CD4-positive, alpha-beta memory T cell (primary cell): ENCODE data around the gene SUGCT. TPM values are rescaled to one million over a fixed set of nuclear protein-coding genes. Genes with fewer than 3 reads are reported as not detected.

Experiments used
- CTCF ChIA-PET: fragments of 350-600 bp; sonication (Branson Sonifier 250); formaldehyde crosslinking; loops from one replicate; lab custom pipeline; 2021; ENCODE audit warnings: inconsistent platforms; ENCODE audit not compliant: partially characterized antibody; lab: Charles Lee
- POLR2A ChIA-PET: fragments of 350-600 bp; sonication (Branson Sonifier 250); formaldehyde crosslinking; loops from one replicate; lab custom pipeline; 2021; ENCODE audit not compliant: partially characterized antibody; lab: Charles Lee
- DNase-seq, 5 donors: peaks; one replicate each; pipeline versions ENCODE4 v3.0.0 to v3.0.0-alpha.2; 2020 to 2022; ENCODE audit warnings: mixed read lengths in 1 of 5
- H3K27ac ChIP-seq: one replicate; pipeline ENCODE4 v1.7.0; 2013; ENCODE audit warnings: low read depth, low read length
- H3K27me3 ChIP-seq: 2 replicates; pipeline ENCODE4 v1.7.0; 2013; ENCODE audit warnings: mild to moderate bottlenecking, low read length, moderate library complexity; ENCODE audit not compliant: insufficient read depth
- H3K36me3 ChIP-seq: 2 replicates; pipeline ENCODE4 v1.7.0; 2013; ENCODE audit warnings: mild to moderate bottlenecking, low read length, moderate library complexity; ENCODE audit not compliant: insufficient read depth
- H3K4me1 ChIP-seq: 2 replicates; pipeline ENCODE4 v1.7.0; 2013; ENCODE audit warnings: mild to moderate bottlenecking, low read length, moderate library complexity; ENCODE audit not compliant: insufficient read depth
- H3K4me3 ChIP-seq, 2 donors: one replicate each; pipeline ENCODE4 v1.7.0; 2013; ENCODE audit warnings: low read length in 2 of 2, mild to moderate bottlenecking in 1 of 2
- H3K9me3 ChIP-seq, 2 donors: one replicate each; pipeline ENCODE4 v1.7.0; 2013; ENCODE audit warnings: low read length in 2 of 2, control low read depth in 1 of 2; ENCODE audit not compliant: control insufficient read depth in 1 of 2
- H3K27ac Mint-ChIP-seq, 7 donors: one replicate each; pipeline ENCODE4 v1.8.0; 2020 to 2021; ENCODE audit warnings: mixed read lengths in 7 of 7, mild to moderate bottlenecking in 6 of 7, inconsistent platforms in 3 of 7, moderate library complexity in 3 of 7
- H3K27me3 Mint-ChIP-seq, 2 donors: one replicate each; pipeline ENCODE4 v1.8.0; 2020 to 2021; ENCODE audit warnings: mixed read lengths in 2 of 2
- H3K36me3 Mint-ChIP-seq, 2 donors: one replicate each; pipeline ENCODE4 v1.8.0; 2020 to 2021; ENCODE audit warnings: mixed read lengths in 2 of 2, inconsistent platforms in 1 of 2, mild to moderate bottlenecking in 1 of 2
- H3K4me1 Mint-ChIP-seq, 4 donors: one replicate each; pipeline ENCODE4 v1.8.0; 2020 to 2021; ENCODE audit warnings: mixed read lengths in 4 of 4, mild to moderate bottlenecking in 1 of 4
- H3K4me3 Mint-ChIP-seq, 8 donors: one replicate each; pipeline ENCODE4 v1.8.0; 2020 to 2021; ENCODE audit warnings: mixed read lengths in 8 of 8, mild to moderate bottlenecking in 7 of 8, moderate library complexity in 6 of 8, inconsistent platforms in 3 of 8
- H3K9me3 Mint-ChIP-seq, 8 donors: one replicate each; pipeline ENCODE4 v1.8.0; 2020 to 2021; ENCODE audit warnings: mixed read lengths in 8 of 8, mild to moderate bottlenecking in 5 of 8, inconsistent platforms in 3 of 8, moderate library complexity in 1 of 8
- intact Hi-C: fragments of 100-400 bp; cut with micrococcal nuclease; formaldehyde crosslinking; loops from one replicate; pipeline ENCODE4 v1.15.1; 2023
- polyA plus RNA-seq, 2 donors: library from polyadenylated mRNA; unstranded; fragments of 300-500 nt; fragmentation: Illumina TruSeq; gene quantifications; one replicate each; pipeline ENCODE4 v1.2.3, GENCODE V29; 2021
- total RNA-seq, 2 experiments: library from RNA; stranded (reverse); gene quantifications; one replicate each; pipeline ENCODE4 v1.2.3, GENCODE V29; 2021

SUGCT gene
- total and polyA plus RNA-seq, 4 experiments from 2014 or later: 0.41 to 4.4 (median 1.2) TPM

- H3K27me3 Mint-ChIP-seq: no peaks in the 10 kb centered on the region
- POLR2A ChIA-PET: no interaction called here
- H3K4me3 Mint-ChIP-seq: no peak overlapping the region
- no peak for DNase-seq
- no peaks in the 10 kb centered on the region for H3K4me1 Mint-ChIP-seq
- Histone ChIP-seq H3K36me3 (no peaks in the 10 kb centered on the region), H3K4me1 (no peaks in the 10 kb centered on the region), H3K4me3 (no peak overlapping the region), H3K27me3 (no peaks in the 10 kb centered on the region), H3K27ac (no peak overlapping the region), H3K9me3 (peaks cover 0 to 4% of the 10 kb centered on the region in 2 donors)
- no peak overlapping the region for H3K27ac Mint-ChIP-seq
- peaks cover 2 to 14% (median 4%) of the 10 kb centered on the region in 8 donors for H3K9me3 Mint-ChIP-seq
- CTCF ChIA-PET: no interaction called here
- H3K36me3 Mint-ChIP-seq: no peaks in the 10 kb centered on the region
- intact Hi-C loops: no loop called here
Measured at GRCh38 chr7:40542982-40543741, 408.4 kb downstream of the SUGCT start.

GRCh38 chr7:40544221-40544723 lies 409.5 kb downstream of the SUGCT start:
- Histone ChIP-seq H3K4me1 (no peaks in the 10 kb centered on the region), H3K27ac (no peak overlapping the region), H3K9me3 (peaks cover 0 to 4% of the 10 kb centered on the region in 2 donors), H3K4me3 (no peak overlapping the region), H3K27me3 (no peaks in the 10 kb centered on the region), H3K36me3 (no peaks in the 10 kb centered on the region)
- Mint-ChIP-seq H3K27me3 (no peaks in the 10 kb centered on the region), H3K4me1 (no peaks in the 10 kb centered on the region), H3K9me3 (peaks cover 2 to 11% (median 6%) of the 10 kb centered on the region in 8 donors), H3K36me3 (no peaks in the 10 kb centered on the region), H3K27ac (no peak overlapping the region), H3K4me3 (no peak overlapping the region)
- intact Hi-C loops: no loop called here
- POLR2A ChIA-PET: no interaction called here
- CTCF ChIA-PET: no interaction called here
- no peak for DNase-seq

GRCh38 chr7:40544871-40545303 lies 410.1 kb downstream of the SUGCT start:
- Mint-ChIP-seq H3K36me3 (no peaks in the 10 kb centered on the region), H3K4me3 (no peak overlapping the region), H3K27me3 (no peaks in the 10 kb centered on the region), H3K27ac (no peak overlapping the region), H3K9me3 (peaks cover 2 to 11% (median 4%) of the 10 kb centered on the region in 8 donors), H3K4me1 (no peaks in the 10 kb centered on the region)
- Histone ChIP-seq H3K27me3 (no peaks in the 10 kb centered on the region), H3K9me3 (peaks cover 0 to 4% of the 10 kb centered on the region in 2 donors), H3K27ac (no peak overlapping the region), H3K36me3 (no peaks in the 10 kb centered on the region), H3K4me3 (no peak overlapping the region), H3K4me1 (no peaks in the 10 kb centered on the region)
- intact Hi-C loops: no loop called here
- ChIA-PET POLR2A (no interaction called here), CTCF (no interaction called here)
- DNase-seq: no peak

- H3K36me3 ChIP-seq: no peaks in the 10 kb centered on the region
- H3K27me3 Mint-ChIP-seq: no peaks in the 10 kb centered on the region
- no peak for DNase-seq
- intact Hi-C loops: no loop called here
- no peaks in the 10 kb centered on the region for H3K4me1 ChIP-seq
- no peaks in the 10 kb centered on the region for H3K4me1 Mint-ChIP-seq
- POLR2A ChIA-PET: no interaction called here
- no peak overlapping the region for H3K27ac Mint-ChIP-seq
- CTCF ChIA-PET: no interaction called here
- H3K4me3 Mint-ChIP-seq: no peak overlapping the region
- H3K27me3 ChIP-seq: no peaks in the 10 kb centered on the region
- peaks cover 0 to 2% of the 10 kb centered on the region in 2 donors for H3K9me3 ChIP-seq
- peaks cover 2 to 9% (median 4%) of the 10 kb centered on the region in 8 donors for H3K9me3 Mint-ChIP-seq
- H3K27ac ChIP-seq: no peak overlapping the region
- H3K4me3 ChIP-seq: no peak overlapping the region
- no peaks in the 10 kb centered on the region for H3K36me3 Mint-ChIP-seq
Measured at GRCh38 chr7:40545739-40546138, 410.9 kb downstream of the SUGCT start.

- DNase-seq: no peak
- H3K4me3 Mint-ChIP-seq: no peak overlapping the region
- ChIA-PET POLR2A (no interaction called here), CTCF (no interaction called here)
- no peak overlapping the region for H3K27ac ChIP-seq
- H3K27me3 Mint-ChIP-seq: no peaks in the 10 kb centered on the region
- H3K4me1 Mint-ChIP-seq: no peaks in the 10 kb centered on the region
- no peaks in the 10 kb centered on the region for H3K4me1 ChIP-seq
- H3K9me3 ChIP-seq: no peaks in the 10 kb centered on the region
- intact Hi-C loops: no loop called here
- H3K36me3 Mint-ChIP-seq: no peaks in the 10 kb centered on the region
- H3K36me3 ChIP-seq: no peaks in the 10 kb centered on the region
- H3K27me3 ChIP-seq: no peaks in the 10 kb centered on the region
- H3K4me3 ChIP-seq: no peak overlapping the region
- peaks cover 0 to 7% (median 3%) of the 10 kb centered on the region in 8 donors for H3K9me3 Mint-ChIP-seq
- no peak overlapping the region for H3K27ac Mint-ChIP-seq
Measured at GRCh38 chr7:40546616-40547501, 412.1 kb downstream of the SUGCT start.

- POLR2A ChIA-PET: no interaction called here
- CTCF ChIA-PET: no interaction called here
- peaks cover 0 to 7% (median 4%) of the 10 kb centered on the region in 8 donors for H3K9me3 Mint-ChIP-seq
- no peaks in the 10 kb centered on the region for H3K27me3 Mint-ChIP-seq
- Histone ChIP-seq H3K27ac (no peak overlapping the region), H3K4me3 (no peak overlapping the region), H3K9me3 (no peaks in the 10 kb centered on the region), H3K4me1 (no peaks in the 10 kb centered on the region), H3K27me3 (no peaks in the 10 kb centered on the region), H3K36me3 (no peaks in the 10 kb centered on the region)
- intact Hi-C loops: no loop called here
- H3K27ac Mint-ChIP-seq: no peak overlapping the region
- no peaks in the 10 kb centered on the region for H3K36me3 Mint-ChIP-seq
- H3K4me1 Mint-ChIP-seq: no peaks in the 10 kb centered on the region
- DNase-seq: no peak
- H3K4me3 Mint-ChIP-seq: no peak overlapping the region
Measured at GRCh38 chr7:40549372-40550039, 414.7 kb downstream of the SUGCT start.
